ENCODE results near the gene MAEL. TPM values are rescaled to one million over a fixed set of nuclear protein-coding genes. Genes with fewer than 3 reads are reported as not detected.

Gene MAEL
- total and polyA plus RNA-seq, 2 experiments from 2014 or later, result 0.45 TPM; not detected in 1

- H3K27ac ChIP-seq, result no peak overlapping the region
- H3K36me3 ChIP-seq (replicated peaks; ENCODE audit: insufficient read depth, low read depth), result no peaks in the 10 kb centered on the region
- H3K9me3 ChIP-seq (ENCODE audit: low read depth), result no peaks in the 10 kb centered on the region
- peak; percentile 10 for TF ChIP-seq EZH2 (IDR thresholded peaks at IDR 0.05; ENCODE audit: borderline replicate concordance)
- TF ChIP-seq, protein P1, sequence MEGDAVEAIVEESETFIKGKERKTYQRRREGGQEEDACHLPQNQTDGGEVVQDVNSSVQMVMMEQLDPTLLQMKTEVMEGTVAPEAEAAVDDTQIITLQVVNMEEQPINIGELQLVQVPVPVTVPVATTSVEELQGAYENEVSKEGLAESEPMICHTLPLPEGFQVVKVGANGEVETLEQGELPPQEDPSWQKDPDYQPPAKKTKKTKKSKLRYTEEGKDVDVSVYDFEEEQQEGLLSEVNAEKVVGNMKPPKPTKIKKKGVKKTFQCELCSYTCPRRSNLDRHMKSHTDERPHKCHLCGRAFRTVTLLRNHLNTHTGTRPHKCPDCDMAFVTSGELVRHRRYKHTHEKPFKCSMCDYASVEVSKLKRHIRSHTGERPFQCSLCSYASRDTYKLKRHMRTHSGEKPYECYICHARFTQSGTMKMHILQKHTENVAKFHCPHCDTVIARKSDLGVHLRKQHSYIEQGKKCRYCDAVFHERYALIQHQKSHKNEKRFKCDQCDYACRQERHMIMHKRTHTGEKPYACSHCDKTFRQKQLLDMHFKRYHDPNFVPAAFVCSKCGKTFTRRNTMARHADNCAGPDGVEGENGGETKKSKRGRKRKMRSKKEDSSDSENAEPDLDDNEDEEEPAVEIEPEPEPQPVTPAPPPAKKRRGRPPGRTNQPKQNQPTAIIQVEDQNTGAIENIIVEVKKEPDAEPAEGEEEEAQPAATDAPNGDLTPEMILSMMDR (IDR thresholded peaks at IDR 0.05; ENCODE audit: poor library complexity), result no peak
- H3K27me3 ChIP-seq, result peaks cover 90% of the 10 kb centered on the region
- no peak for DNase-seq (ENCODE audit: low spot score)
- H3K4me2 ChIP-seq, result peak overlapping the region; percentile 91
- peaks cover 4% of the 10 kb centered on the region for H3K4me1 ChIP-seq (ENCODE audit: insufficient read depth)
- H3K4me3 ChIP-seq, result peak overlapping the region; percentile 14
- H2AFZ ChIP-seq, result peak overlapping the region; percentile 37
- no peaks in the 10 kb centered on the region for H3K9me2 ChIP-seq (replicated peaks; ENCODE audit: insufficient read depth)
- H4K20me1 ChIP-seq (ENCODE audit: insufficient read depth, poor library complexity, severe bottlenecking), result no peaks in the 10 kb centered on the region
- H3K79me2 ChIP-seq, result no peaks in the 10 kb centered on the region
- WGBS (ENCODE audit: low lambda C conversion rate, missing lambda C conversion rate), result 2% methylated on average over 17 of the region's 17 CpGs
Observed at GRCh38 chr1:166974647-166975345, 14.3 kb upstream of the MAEL start.

GRCh38 chr1:166975361-166976129 lies 13.5 kb upstream of the MAEL start, which contains the start of gene ILDR2:
Gene ILDR2, minus strand, starts transcription at chr1:166975540. Its CDS starts 272 bp downstream, at chr1:166975268.
- Histone ChIP-seq H3K9me3 (ENCODE audit: low read depth) (no peaks in the 10 kb centered on the region), H3K27ac (no peak within 1 kb of the TSS), H3K9me2 (replicated peaks; ENCODE audit: insufficient read depth) (no peaks in the 10 kb centered on the region), H3K36me3 (replicated peaks; ENCODE audit: insufficient read depth, low read depth) (no peaks in the 10 kb centered on the region), H3K4me2 (peak within 1 kb of the TSS; percentile 96), H3K4me1 (ENCODE audit: insufficient read depth) (peaks cover 4% of the 10 kb centered on the region), H3K27me3 (peaks cover 83% of the 10 kb centered on the region), H3K4me3 (peak within 1 kb of the TSS; percentile 96), H4K20me1 (ENCODE audit: insufficient read depth, poor library complexity, severe bottlenecking) (no peaks in the 10 kb centered on the region), H3K79me2 (no peaks in the 10 kb centered on the region), H2AFZ (peak within 1 kb of the TSS; percentile 97)
- TF ChIP-seq EZH2phosphoT487 (IDR thresholded peaks at IDR 0.05; ENCODE audit: low read depth, severe bottlenecking, unreplicated experiment), result no peak
- TF ChIP-seq, protein P1 (IDR thresholded peaks at IDR 0.05; ENCODE audit: poor library complexity), result peak; percentile 12
- peak; percentile 65 for DNase-seq (ENCODE audit: low spot score)
- 3% methylated on average over 65 of the region's 97 CpGs for WGBS (ENCODE audit: low lambda C conversion rate, missing lambda C conversion rate)

DNA sequence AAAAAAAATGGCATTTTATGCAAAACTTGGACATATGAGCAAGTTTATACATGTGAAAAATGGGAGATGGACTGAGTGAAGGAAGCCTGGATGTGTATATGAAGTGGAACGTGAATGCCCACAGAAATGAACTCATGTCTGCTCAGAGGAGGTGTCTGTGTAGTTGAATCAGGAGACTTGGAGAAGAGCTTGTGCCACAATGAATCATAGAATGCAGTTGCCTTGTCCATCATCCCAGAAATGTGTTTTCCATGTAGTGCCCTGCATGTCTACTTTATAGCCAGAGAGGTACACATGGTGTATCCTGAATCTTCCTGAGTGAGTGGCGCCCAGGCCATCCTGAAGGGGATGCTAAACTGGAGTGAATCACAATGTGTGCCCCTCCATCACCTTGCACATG lies 11.1 kb upstream of the MAEL start:
- no peaks in the 10 kb centered on the region for H3K79me2 ChIP-seq
- no peak overlapping the region for H3K4me3 ChIP-seq
- no peak overlapping the region for H2AFZ ChIP-seq
- no peak overlapping the region for H3K27ac ChIP-seq
- 91% methylated on average over 2 of the region's 2 CpGs for WGBS (ENCODE audit: low lambda C conversion rate, missing lambda C conversion rate)
- H3K9me3 ChIP-seq (ENCODE audit: low read depth), result no peaks in the 10 kb centered on the region
- TF ChIP-seq EZH2phosphoT487 (IDR thresholded peaks at IDR 0.05; ENCODE audit: low read depth, severe bottlenecking, unreplicated experiment), result no peak
- no peak for TF ChIP-seq EZH2 (IDR thresholded peaks at IDR 0.05; ENCODE audit: borderline replicate concordance)
- TF ChIP-seq, protein P1 (IDR thresholded peaks at IDR 0.05; ENCODE audit: poor library complexity), result no peak
- no peak for DNase-seq (ENCODE audit: low spot score)
- peaks cover 4% of the 10 kb centered on the region for H3K4me1 ChIP-seq (ENCODE audit: insufficient read depth)
- H3K27me3 ChIP-seq, result peaks cover 70% of the 10 kb centered on the region
- no peaks in the 10 kb centered on the region for H4K20me1 ChIP-seq (ENCODE audit: insufficient read depth, poor library complexity, severe bottlenecking)
- H3K9me2 ChIP-seq (replicated peaks; ENCODE audit: insufficient read depth), result no peaks in the 10 kb centered on the region
- H3K4me2 ChIP-seq, result no peak overlapping the region
- H3K36me3 ChIP-seq (replicated peaks; ENCODE audit: insufficient read depth, low read depth), result no peaks in the 10 kb centered on the region
